Diencephalon (tissue), 1 donor: ENCODE results near the gene P4HA1. TPM values are rescaled to one million over a fixed set of nuclear protein-coding genes. Genes with fewer than 3 reads are reported as not detected.
A peak's percentile ranks its signal among the peaks of the same experiment; 100 is the strongest.

Source experiments
- small RNA-seq: library from RNA; depleted of rRNA; stranded (forward); fragments of <200 nt; gene quantifications from one replicate; pipeline ENCODE3, GENCODE V24; 2014
- total RNA-seq: library from RNA; depleted of rRNA; stranded (reverse); fragments of >200 nt; gene quantifications from one replicate; pipeline ENCODE4 v1.2.3, GENCODE V29; 2014

The P4HA1 gene
- 46.4 TPM for total RNA-seq

GRCh38 chr10:73096449-73097304 lies at the start of gene P4HA1:
P4HA1 (minus strand) TSS chr10:73096866; CDS start chr10:73074883, 21,983 bp downstream.

GRCh38 chr10:73110345-73110849 lies 13.7 kb upstream of the P4HA1 start, which contains the start of gene NUDT13:
NUDT13 (plus strand) TSS chr10:73110455; CDS start chr10:73114366, 3,911 bp downstream.

Small RNA genes within 50 kb of the gene (small RNA-seq; reads per million reads assigned to genes)
- not detected for gene RF00019
- gene SNORA11F, result 0.98 reads per million, percentile 76 among the genes with 10 or more reads in this experiment

Other genes with a start within 250 kb of the P4HA1 start
- 0.92 TPM for gene OIT3, start 203.1 kb downstream of the P4HA1 start, total RNA-seq
- not detected for gene PLA2G12B, start 142.1 kb downstream of the P4HA1 start, total RNA-seq
- 0.92 TPM for gene NUDT13, start 13.6 kb upstream of the P4HA1 start, total RNA-seq
- 31.1 TPM for gene ECD, start 71.1 kb upstream of the P4HA1 start, total RNA-seq
- 33.2 TPM for gene FAM149B1, start 71.3 kb upstream of the P4HA1 start, total RNA-seq
- 59.1 TPM for gene DNAJC9, start 150.4 kb upstream of the P4HA1 start, total RNA-seq
- 99.4 TPM for gene MRPS16, start 155.8 kb upstream of the P4HA1 start, total RNA-seq